ENCODE data around the gene SMPD1.
A peak's percentile ranks its signal among the peaks of the same experiment; 100 is the strongest.

The SMPD1 gene

GRCh38 chr11:6414874-6415328 lies 24.6 kb downstream of the SMPD1 start:
- no peak for DNase-seq (ENCODE audit: low read depth)

- no peak for DNase-seq (ENCODE audit: low read depth)
Measured at GRCh38 chr11:6415797-6416196, 25.5 kb downstream of the SMPD1 start.

GRCh38 chr11:6417907-6418556 lies 27.8 kb downstream of the SMPD1 start:
- no peak for DNase-seq (ENCODE audit: low read depth)

- DNase-seq (ENCODE audit: low read depth) = no peak
Measured at GRCh38 chr11:6418557-6419008, 28.3 kb downstream of the SMPD1 start.

GRCh38 chr11:6419009-6419631 lies 28.8 kb downstream of the SMPD1 start, which contains the start of gene APBB1:
APBB1 (minus strand) TSS chr11:6419094; CDS start chr11:6411347, 7,747 bp downstream.
- peak; percentile 22 for DNase-seq (ENCODE audit: low read depth)

GRCh38 chr11:6420677-6421076 lies 30.4 kb downstream of the SMPD1 start:
- DNase-seq (ENCODE audit: low read depth) = no peak

- DNase-seq (ENCODE audit: low read depth) = no peak
Measured at GRCh38 chr11:6427516-6427915, 37.2 kb downstream of the SMPD1 start.

DNA sequence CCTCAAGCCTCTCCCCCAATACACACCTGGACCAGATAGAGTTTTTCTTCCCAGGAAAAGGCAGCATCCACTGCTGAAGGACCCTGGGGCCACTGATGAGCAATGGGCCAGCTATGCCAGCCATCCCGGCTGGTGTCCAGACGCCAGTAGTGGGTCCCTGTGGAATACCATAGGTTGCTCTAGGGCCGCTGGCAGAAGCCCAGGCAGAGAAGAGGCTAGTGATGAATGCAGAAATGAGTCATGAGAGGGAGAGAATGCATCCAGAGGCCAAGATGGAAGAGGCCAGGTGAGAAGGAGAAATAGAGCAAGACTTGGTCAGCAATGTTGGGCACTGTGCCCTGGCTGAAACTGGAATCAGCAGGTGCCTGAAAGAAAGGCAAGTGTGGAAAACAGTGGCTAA lies 41.6 kb downstream of the SMPD1 start:
- DNase-seq (ENCODE audit: low read depth) = peak; percentile 81

GRCh38 chr11:6433998-6434660 lies 43.9 kb downstream of the SMPD1 start:
- no peak for DNase-seq (ENCODE audit: low read depth)

- no peak for DNase-seq (ENCODE audit: low read depth)
Measured at GRCh38 chr11:6437423-6437822, 47.1 kb downstream of the SMPD1 start.

DNA sequence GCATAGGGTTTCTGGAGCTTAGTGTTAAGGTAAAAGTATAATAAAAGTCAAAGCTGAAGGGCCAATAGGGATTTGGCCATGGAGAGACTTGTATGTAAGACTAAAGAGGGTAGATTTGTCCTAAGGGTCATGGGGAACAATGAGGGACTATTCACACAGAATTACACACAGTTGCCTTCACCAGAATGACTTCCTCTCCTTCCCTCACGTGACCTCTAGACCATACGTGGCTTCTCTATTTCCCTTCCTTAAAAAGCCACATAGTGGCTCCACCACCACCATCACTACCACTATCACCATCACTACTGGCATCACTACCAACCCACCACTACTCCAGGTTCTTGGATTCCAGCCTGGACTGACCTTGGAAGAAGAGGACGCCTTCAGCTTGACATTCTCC lies 47.7 kb downstream of the SMPD1 start:
- no peak for DNase-seq (ENCODE audit: low read depth)

DNA sequence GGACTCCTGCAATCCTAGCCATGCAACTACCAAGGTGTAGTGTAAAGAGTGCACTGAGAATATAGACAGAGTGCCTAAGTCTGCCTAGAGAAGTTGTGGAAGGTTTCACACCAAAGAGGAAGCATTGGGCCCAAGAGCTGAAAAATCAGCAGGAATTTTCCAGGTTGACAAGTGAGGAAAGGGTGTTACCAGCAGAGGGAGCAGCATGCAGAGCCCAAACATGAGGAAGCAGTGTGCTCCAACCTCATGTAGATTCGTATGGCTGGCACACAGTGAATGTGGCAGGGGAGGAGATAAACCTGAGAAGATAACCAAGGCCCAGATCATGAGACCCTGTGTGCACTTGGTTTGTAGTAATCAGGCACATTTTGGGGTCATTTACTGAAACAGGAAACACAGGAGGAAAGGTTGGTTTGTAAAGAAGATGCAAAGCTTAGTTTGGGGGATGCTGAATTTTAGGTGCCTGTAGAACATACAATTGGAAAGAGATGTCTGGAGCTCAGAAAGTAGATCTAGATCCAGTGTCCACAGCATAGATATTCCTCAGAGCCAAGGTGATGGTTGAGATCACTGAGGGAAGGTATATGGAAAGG lies 48.8 kb downstream of the SMPD1 start:
- peak; percentile 26 for DNase-seq (ENCODE audit: low read depth)

DNA sequence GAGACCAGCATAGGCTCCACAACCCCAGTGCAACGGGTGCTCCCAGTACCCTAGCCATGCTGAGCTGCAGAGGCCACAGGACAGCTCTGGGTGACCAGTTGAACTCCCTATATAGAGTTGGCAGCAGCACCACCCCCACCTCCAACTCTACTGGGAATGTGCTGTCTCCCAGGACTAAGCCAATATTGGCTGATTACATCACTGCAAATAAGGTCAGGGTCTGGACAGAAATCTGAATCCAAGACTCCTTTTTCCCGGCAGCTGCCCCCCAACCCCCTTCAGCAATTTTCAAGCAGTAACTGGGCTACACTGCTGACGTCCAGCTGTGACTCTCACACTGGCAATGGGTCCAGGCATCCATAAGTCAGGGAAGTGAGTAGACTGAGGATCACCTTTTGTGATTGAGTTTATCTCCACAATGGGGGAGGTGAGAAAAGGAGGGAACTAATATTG lies 50.7 kb downstream of the SMPD1 start, which contains the start of gene HPX:
HPX (minus strand) TSS at position 82 of the 453 bp plus-strand sequence; CDS start at position 58, 24 bp downstream.
- no peak for DNase-seq (ENCODE audit: low read depth)

DNA sequence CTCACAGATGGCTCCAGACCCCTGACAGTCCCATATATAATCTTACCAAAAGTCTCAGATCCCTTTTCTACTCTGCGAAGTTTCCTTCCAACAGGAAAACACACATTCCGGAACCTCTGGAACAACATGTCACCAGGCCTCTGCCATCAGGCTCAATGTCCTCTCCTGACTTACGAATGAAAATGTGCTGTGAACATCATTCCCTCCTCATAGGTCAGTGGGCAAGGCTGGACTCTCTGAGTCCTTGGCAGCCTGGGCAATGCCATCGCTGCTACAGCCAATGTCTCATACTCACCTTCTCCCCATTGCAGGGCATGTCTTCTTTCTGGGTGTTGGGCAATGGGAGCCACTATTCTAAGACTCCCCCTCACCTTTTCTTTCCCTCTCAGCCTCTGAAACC lies 52.2 kb downstream of the SMPD1 start:
- DNase-seq (ENCODE audit: low read depth) = no peak

DNA sequence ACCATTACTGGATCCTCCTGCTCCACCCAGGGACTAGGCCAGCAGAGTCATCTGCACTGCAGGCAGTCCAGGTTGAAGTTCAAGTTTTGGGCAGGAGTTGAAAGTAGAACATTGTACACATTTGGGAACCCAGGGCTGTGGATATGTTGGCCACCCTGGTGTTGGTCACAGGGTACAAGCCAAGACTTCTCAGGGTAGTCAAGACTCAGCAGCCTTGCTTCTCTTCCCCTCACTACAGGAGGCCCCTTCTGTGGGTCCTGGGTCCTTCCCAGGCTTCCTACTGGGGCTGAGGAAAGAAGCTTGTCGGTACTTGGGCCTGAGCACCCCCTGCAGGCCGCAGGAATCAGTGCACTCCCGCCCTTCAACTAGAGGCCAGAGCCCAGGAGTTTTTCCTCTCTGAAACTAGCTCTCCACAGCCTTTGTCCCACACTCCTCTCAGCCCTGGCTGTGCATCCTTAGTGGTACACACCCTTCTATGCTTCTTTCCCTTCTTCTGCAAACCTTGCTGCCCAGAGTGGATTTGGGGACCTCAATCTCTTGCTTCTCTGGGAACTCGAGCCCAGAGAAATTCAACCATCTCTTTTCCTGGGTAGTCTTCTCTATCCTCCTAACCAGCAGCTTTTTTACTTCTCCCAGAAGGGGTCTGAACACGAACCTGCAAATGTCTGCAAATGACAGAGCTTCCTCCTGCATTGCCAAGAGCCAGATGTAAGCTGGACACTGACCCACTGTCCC lies 53.2 kb downstream of the SMPD1 start:
- peak; percentile 15 for DNase-seq (ENCODE audit: low read depth)

All from GM04504 (cell line).